HG03558 (cell line): Measurements from ENCODE around the gene DYNLT1.
"Not testable (repeated sequence)": the region's sequence is repeated elsewhere in the genome, so short reads cannot be mapped to it uniquely, and the experiment has no call there.

Experiments used
- ATAC-seq: cut with Tn5 transposase; IDR thresholded peaks from one replicate; pipeline ENCODE4 v1.9.1; 2021; ENCODE audit warnings: moderate number of reproducible peaks; ENCODE audit not compliant: unreplicated experiment; ENCODE audit errors: extremely low read depth

The DYNLT1 gene

GRCh38 chr6:158606935-158607334 lies 37.6 kb downstream of the DYNLT1 start:
- ATAC-seq, result no peak

- not testable (repeated sequence) for ATAC-seq
These were observed 38.5 kb downstream of the DYNLT1 start for GRCh38 chr6:158606011-158606410.

DNA sequence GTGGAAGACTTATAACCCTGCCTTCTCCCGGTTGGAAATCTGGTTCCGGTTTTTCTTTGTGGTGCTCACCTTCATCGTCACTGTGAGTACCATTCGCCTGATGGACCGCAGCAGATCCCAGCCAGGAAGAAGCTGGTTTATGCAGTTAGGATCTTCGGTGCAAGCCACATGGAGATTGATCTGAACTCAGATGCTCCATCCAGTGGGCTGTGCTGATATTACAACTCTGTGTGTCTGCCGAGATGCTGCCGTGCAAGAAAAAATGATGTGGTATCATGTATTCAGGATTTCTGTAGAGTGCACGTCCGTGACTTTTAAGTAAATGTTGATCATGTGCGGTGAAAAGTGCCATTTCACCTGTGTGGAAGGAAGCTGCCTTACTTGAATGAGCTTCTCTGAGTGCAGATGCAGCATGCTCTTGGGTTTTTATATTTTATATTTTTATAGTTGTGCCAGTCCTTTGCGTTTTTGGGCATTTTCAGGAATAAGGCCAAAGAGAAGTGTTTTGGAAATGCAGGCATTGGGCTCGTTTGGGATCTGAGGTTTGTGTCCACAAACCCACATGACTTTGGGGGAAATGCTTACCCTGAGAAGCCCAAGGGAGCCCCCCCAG lies 39.2 kb downstream of the DYNLT1 start:
- no peak for ATAC-seq

- no peak for ATAC-seq
These were observed 40.5 kb downstream of the DYNLT1 start for GRCh38 chr6:158604048-158604406.

- ATAC-seq, result no peak
These were observed 41.1 kb downstream of the DYNLT1 start for GRCh38 chr6:158603261-158604047.

DNA sequence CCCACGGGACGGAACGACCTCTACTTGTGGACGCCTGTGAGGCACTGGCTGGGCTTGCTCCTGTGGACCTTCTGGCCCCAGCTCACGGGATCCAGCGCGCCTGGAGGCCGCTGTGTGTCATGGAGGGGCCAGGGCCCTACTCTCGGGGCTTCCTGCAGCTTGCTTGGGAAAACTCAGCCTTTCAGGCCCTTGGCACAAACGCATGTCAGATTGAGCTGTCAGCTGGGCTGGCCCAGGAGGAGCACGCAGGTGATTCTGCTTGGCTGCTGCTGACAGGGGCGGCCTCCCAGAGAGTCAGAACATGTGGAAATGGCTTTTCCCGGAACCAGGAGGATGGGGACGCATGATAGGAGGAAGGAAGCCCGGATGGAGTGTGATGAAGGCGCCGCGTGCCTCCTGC lies 44.9 kb downstream of the DYNLT1 start:
- ATAC-seq, result no peak

- no peak for ATAC-seq
These were observed 47.0 kb downstream of the DYNLT1 start for GRCh38 chr6:158597565-158597964.

DNA sequence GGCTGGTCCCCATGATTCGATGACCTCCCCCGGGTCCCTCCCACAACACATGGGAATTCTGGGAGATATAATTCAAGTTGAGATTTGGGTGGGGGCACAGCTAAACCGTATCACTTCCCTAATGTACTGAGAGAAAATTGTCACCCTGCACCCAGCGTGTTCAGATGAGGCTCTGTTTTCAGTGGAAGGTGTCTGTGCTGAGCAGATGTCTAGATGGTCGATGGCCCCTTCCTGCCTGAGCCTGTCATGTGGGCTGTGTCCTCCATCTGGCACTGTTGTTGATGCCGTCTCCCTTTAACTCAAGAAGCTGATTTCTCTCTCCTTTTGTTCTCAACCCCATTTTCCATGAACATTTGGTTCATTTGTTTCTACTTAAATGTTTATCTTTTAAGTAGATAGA lies 47.7 kb downstream of the DYNLT1 start:
- no peak for ATAC-seq

- ATAC-seq, result no peak
These were observed 49.3 kb downstream of the DYNLT1 start for GRCh38 chr6:158595223-158595622.

- ATAC-seq, result no peak
These were observed 50.9 kb downstream of the DYNLT1 start for GRCh38 chr6:158593670-158594069.

DNA sequence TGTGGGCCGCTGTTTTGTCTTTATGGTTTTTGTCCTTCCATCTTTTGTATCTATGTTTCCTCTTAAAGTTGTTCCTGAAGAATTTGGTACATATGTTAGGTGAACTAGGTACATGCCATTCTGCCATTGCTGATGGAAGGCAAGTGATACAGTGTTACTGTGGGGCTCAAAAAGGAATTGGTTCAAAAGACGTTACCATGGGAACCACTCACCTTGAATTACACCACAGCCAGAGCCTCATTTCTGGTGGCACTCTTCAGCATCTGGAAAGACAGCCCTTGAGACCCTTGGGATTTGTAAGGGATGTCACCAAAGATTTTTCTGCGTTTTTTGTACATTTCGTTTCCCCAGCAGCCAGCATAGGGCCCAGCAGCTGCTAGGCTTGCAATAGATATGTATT lies 52.7 kb downstream of the DYNLT1 start:
- ATAC-seq, result no peak

- no peak for ATAC-seq
These were observed 53.3 kb downstream of the DYNLT1 start for GRCh38 chr6:158591134-158591809.

DNA sequence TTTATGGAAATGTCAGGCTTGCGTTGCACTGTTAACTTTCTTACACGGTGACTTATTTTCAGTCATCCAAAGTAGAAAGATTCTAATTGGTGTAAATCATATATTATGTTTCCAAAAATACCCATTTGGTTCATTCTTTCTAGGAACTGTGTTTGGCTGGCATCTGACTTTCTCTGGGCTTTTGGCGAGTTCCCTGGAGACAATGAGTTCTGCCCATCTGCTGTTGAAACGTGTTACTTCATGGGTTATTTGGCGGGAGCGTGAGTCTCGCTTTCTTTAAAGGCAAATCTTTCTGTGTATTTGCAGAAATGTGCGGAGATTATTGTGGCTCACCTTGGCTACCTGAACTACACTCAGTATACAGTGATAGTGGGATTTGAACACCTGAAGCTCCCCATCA lies 55.2 kb downstream of the DYNLT1 start:
- no peak for ATAC-seq

DNA sequence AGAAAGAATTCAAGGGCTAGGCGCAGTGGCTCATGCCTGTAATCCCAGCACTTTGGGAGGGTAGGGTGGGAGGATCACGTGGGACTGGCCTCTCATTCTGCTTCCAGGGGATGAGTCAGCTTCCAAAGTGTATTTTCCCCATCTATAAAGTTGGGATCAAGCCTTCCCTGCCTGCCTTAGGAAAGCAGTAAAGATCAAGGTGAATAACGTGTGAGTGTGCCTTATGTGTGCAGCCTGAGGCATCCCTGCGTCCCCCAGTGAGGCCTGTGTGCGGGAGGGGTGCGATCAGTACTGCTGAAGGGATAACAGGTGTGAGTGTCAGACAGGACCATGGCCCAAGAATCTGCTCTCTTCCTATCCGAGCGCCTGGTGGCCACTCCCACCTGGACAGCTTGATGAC lies 57.9 kb downstream of the DYNLT1 start:
- no peak for ATAC-seq
